Karpas-422 (cell line): ENCODE data around the gene SRPRB. TPM values are rescaled to one million over a fixed set of nuclear protein-coding genes. Genes with fewer than 3 reads are reported as not detected.

ENCODE experiments used
- DNase-seq: peaks from one replicate; pipeline ENCODE4 v3.0.0-alpha.2; 2015
- H2AFZ ChIP-seq: fragments of 200-600 bp; sonication (generic); 2 replicates; pipeline ENCODE4 v1.6.1; 2014; ENCODE audit warnings: antibody characterized with exemption, low read length, mixed read lengths
- H3K27ac ChIP-seq: fragments of 200-600 bp; sonication (generic); 2 replicates; pipeline ENCODE4 v1.5.1; 2014; ENCODE audit warnings: mild to moderate bottlenecking, low read length, moderate library complexity
- H3K27me3 ChIP-seq: fragments of 200-600 bp; sonication (generic); 2 replicates; pipeline ENCODE4 v1.6.1; 2014; ENCODE audit warnings: low read length, mixed read lengths
- H3K36me3 ChIP-seq: fragments of 200-600 bp; sonication (generic); 2 replicates; pipeline ENCODE4 v1.6.1; 2014; ENCODE audit warnings: low read length, mixed read lengths; ENCODE audit not compliant: insufficient read depth
- H3K4me1 ChIP-seq: fragments of 200-600 bp; sonication (generic); 2 replicates; pipeline ENCODE4 v1.6.1; 2014; ENCODE audit warnings: mild to moderate bottlenecking, low read length, mixed read lengths
- H3K4me2 ChIP-seq: fragments of 200-600 bp; sonication (generic); 2 replicates; pipeline ENCODE4 v1.6.1; 2014; ENCODE audit warnings: low read length, low read depth, mild to moderate bottlenecking; ENCODE audit not compliant: poor library complexity, severe bottlenecking
- H3K4me3 ChIP-seq: fragments of 200-600 bp; sonication (generic); 2 replicates; pipeline ENCODE4 v1.5.1; 2014; ENCODE audit warnings: mild to moderate bottlenecking, antibody characterized with exemption, low read length, mixed read lengths
- H3K79me2 ChIP-seq: fragments of 200-600 bp; sonication (generic); 2 replicates; pipeline ENCODE4 v1.6.1; 2014; ENCODE audit warnings: mild to moderate bottlenecking, low read length, mixed read lengths
- H3K9ac ChIP-seq: fragments of 200-600 bp; sonication (generic); 2 replicates; pipeline ENCODE4 v1.6.0; 2014; ENCODE audit warnings: low read length
- H3K9me2 ChIP-seq: fragments of 200-600 bp; sonication (generic), shearing (Covaris generic); replicated peaks from 2 replicates; pipeline ENCODE4 v1.6.0; 2014; ENCODE audit warnings: mild to moderate bottlenecking, low read length, moderate library complexity; ENCODE audit not compliant: insufficient read depth
- H3K9me3 ChIP-seq: fragments of 300-700, 200-600 bp; sonication (generic); 2 replicates; pipeline ENCODE4 v1.6.1; 2014; ENCODE audit warnings: low read length, mixed read lengths
- H4K20me1 ChIP-seq: fragments of 200-600 bp; sonication (generic); 2 replicates; pipeline ENCODE4 v1.6.1; 2014; ENCODE audit warnings: mild to moderate bottlenecking, antibody characterized with exemption, low read length, low read depth; ENCODE audit not compliant: insufficient read depth
- total RNA-seq: library from RNA; depleted of rRNA; stranded (reverse); fragments of >200 nt; shearing (Covaris generic); gene quantifications from 2 replicates; pipeline ENCODE4 v1.2.3, GENCODE V29; 2014; ENCODE audit warnings: low replicate concordance

SRPRB gene
- total RNA-seq, 1 experiment from 2014 or later: 85.7 TPM

DNA sequence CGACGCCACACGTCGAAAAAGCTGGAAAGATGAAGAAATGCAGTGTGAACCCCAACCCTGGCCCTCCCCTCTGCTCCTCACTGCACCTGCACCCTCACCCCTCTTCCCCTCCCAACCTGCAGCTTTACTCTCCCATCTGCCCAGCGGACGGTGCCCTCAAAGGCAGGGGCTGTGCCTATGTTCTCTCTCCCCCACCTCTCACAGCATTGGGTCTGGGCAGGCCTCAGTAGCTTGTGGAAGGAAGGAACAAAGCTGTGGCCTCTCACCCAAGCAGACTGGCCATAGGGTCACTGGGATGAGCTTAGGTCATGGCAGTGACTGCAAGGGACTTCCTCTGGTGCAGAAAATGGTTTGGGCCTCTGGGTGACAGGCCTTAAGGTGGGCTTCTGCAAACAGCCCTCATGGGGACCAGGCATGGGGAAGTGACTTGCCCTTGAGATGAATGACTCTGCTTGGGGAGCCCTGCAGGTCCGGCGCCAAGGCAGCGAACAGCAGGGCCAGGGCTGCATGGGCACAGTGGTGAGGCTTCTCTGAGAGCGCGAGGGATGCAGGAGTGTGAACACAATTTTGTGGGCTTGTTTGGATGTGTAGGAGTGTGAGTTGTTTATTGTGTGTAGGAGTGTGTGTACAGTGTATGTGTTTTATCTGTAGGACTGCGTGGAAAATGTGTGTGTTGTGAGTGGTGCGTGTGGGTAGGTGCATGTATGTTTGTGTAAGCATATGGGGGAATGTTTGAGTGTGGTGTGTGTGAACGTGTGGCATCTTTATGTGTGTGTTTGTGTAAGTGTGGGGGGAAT is 29.2 kb downstream of the SRPRB start:
- Histone ChIP-seq H4K20me1 (no peaks in the 10 kb centered on the region), H3K9me2 (no peaks in the 10 kb centered on the region), H3K27ac (no peak overlapping the region), H3K4me2 (no peak overlapping the region), H3K9ac (no peak overlapping the region), H3K4me1 (no peaks in the 10 kb centered on the region), H3K27me3 (no peaks in the 10 kb centered on the region), H3K79me2 (no peaks in the 10 kb centered on the region), H2AFZ (no peak overlapping the region), H3K36me3 (no peaks in the 10 kb centered on the region), H3K4me3 (no peak overlapping the region), H3K9me3 (no peaks in the 10 kb centered on the region)
- no peak for DNase-seq

DNA sequence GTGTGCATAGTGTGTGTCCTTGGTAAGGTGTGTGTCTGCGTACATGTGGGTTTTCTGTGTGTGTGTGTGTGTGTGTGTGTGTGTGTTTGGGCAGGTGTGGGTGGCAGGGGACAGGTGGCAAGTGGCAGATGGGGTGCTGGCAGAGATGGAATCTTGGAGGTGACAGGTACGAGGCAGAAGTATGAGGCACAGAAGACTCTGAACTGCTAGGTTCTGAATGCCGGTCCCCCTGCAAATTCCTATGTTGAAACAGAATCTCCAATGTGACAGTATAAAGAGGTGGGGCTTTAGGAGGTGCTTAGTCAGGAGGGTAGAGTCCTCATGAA is 29.8 kb downstream of the SRPRB start:
- DNase-seq: no peak
- Histone ChIP-seq H3K4me2 (no peak overlapping the region), H2AFZ (no peak overlapping the region), H3K27ac (no peak overlapping the region), H3K27me3 (no peaks in the 10 kb centered on the region), H3K9me3 (no peaks in the 10 kb centered on the region), H3K4me1 (no peaks in the 10 kb centered on the region), H3K36me3 (no peaks in the 10 kb centered on the region), H3K9ac (no peak overlapping the region), H3K79me2 (no peaks in the 10 kb centered on the region), H3K4me3 (no peak overlapping the region), H3K9me2 (no peaks in the 10 kb centered on the region), H4K20me1 (no peaks in the 10 kb centered on the region)

DNA sequence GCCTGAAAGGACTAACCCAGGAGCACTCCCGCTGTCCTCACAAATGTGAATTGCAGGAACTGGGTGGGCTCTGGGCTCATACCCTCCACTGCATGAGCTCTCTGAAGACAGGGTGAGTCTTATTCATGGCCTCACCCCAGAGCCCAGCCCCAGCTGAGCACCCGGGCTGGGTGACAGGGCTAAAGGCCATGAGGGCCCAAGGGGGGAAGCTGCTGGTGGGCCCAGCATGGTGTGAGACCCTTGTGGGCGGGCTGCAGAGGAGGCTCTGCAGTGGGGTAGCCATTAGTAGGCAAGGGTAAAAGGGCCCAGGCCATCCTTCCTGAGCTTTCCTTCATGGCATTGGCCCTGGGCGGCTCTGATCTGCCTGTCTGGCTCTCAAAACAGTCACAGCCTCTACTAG is 30.3 kb downstream of the SRPRB start:
- Histone ChIP-seq H3K79me2 (no peaks in the 10 kb centered on the region), H3K27me3 (no peaks in the 10 kb centered on the region), H3K4me3 (no peak overlapping the region), H4K20me1 (no peaks in the 10 kb centered on the region), H3K27ac (no peak overlapping the region), H3K4me1 (no peaks in the 10 kb centered on the region), H3K9me3 (no peaks in the 10 kb centered on the region), H2AFZ (no peak overlapping the region), H3K9me2 (no peaks in the 10 kb centered on the region), H3K4me2 (no peak overlapping the region), H3K36me3 (no peaks in the 10 kb centered on the region), H3K9ac (no peak overlapping the region)
- no peak for DNase-seq

DNA sequence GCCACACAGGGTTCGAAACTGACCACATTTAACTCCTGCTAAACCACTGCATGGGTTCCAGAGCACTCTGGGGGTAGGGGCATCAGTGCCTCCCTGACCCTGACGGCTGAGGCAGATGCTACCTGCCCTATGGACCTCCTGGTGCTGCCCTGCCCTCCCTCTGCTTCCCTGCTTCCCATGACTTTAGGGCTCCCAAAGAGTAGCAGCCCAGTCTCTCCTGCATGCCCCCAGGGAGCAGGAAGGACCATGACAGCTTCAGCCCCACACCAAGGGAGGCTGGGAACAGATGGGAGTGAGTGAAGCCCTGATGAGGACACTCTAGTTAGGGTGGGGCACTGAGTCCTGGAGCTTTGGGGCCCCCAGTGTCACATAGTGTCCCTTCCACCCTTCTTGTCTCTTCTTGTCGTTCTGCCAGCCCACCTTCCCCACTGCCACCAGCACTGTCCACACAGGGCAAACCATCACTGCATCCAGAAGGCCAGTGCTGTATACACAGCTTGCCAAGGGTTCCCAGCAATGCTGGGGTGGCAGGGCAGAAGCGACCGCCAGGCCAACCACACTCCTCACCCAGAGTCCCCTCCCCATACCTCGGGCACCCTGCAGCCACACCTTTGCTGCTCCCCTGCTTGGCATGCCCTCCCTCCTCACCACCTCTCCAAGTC is 31.0 kb downstream of the SRPRB start:
- Histone ChIP-seq H3K9me3 (no peaks in the 10 kb centered on the region), H3K4me2 (no peak overlapping the region), H3K27me3 (no peaks in the 10 kb centered on the region), H3K36me3 (no peaks in the 10 kb centered on the region), H3K9me2 (no peaks in the 10 kb centered on the region), H3K27ac (no peak overlapping the region), H3K79me2 (no peaks in the 10 kb centered on the region), H3K4me3 (no peak overlapping the region), H3K4me1 (no peaks in the 10 kb centered on the region), H3K9ac (no peak overlapping the region), H2AFZ (no peak overlapping the region), H4K20me1 (no peaks in the 10 kb centered on the region)
- no peak for DNase-seq

DNA sequence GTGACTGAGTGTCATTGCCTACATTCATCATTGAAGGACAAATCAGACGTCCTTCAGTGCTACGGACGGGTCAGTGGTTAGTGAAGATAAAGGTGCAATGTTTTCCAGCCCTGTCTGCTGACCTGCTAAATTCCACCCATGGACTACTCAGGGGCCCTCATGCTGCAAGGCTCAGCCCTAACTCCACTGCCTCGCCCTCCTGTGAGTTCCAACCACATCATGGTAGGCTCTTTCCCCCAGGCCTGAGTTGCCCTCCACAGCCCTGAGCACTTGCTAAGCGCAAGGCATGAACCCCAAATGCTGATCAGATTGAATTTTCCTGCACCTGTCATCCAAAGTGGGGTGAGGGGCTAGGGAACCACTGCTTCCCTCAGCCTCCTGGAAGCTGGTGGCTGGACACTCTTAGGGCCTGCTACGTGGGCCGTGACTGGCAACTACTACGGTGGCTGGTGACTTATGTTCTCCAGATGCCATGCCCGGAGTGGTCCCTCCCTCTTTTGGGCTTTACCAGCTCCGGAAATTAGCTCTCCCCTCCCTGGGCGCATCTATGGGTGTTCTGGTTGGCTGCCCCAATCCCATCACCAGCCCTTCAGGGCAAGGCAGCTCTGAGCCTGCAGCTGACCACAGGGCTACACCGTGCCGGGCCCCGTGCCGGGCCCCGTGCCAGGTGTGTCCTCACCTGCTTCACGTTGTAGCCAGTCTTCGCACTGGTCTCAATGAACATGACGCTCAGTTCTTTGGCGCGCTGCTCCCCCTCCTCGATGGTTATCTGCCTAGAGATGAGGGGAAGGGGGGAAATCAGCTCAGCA is 32.1 kb downstream of the SRPRB start:
- no peaks in the 10 kb centered on the region for H3K79me2 ChIP-seq
- DNase-seq: no peak
- no peaks in the 10 kb centered on the region for H3K4me1 ChIP-seq
- no peak overlapping the region for H3K27ac ChIP-seq
- H3K36me3 ChIP-seq: no peaks in the 10 kb centered on the region
- H4K20me1 ChIP-seq: no peaks in the 10 kb centered on the region
- no peak overlapping the region for H3K4me3 ChIP-seq
- H3K9ac ChIP-seq: no peak overlapping the region
- H3K9me3 ChIP-seq: no peaks in the 10 kb centered on the region
- H3K9me2 ChIP-seq: no peaks in the 10 kb centered on the region
- H2AFZ ChIP-seq: no peak overlapping the region
- H3K4me2 ChIP-seq: no peak overlapping the region
- no peaks in the 10 kb centered on the region for H3K27me3 ChIP-seq

DNA sequence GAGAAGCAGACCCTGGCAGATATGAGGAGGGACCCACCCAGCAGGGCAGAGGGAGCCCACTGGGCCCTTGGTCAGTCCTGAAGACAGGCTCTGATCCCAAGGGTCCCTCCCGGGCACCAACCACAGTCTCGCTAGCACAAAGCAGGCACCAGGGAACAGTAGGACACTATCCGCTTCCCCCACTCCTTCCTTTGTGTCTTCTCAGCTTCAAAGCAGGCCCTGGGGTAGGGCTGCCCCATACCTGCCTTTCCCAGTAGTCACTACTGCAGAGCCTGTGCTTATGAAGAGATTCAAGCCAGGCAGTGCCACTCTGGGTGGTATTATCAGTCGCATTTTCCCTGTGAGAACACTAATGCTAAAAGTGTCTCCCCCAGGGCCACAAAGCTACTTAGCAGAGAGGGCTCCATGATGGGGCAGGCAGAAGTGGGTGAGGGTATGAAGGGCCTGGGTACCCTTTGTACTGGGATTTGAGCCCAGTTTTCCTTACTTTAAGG is 32.7 kb downstream of the SRPRB start:
- Histone ChIP-seq H3K27me3 (no peaks in the 10 kb centered on the region), H3K4me1 (no peaks in the 10 kb centered on the region), H3K36me3 (no peaks in the 10 kb centered on the region), H3K4me2 (no peak overlapping the region), H2AFZ (no peak overlapping the region), H3K79me2 (no peaks in the 10 kb centered on the region), H3K9me3 (no peaks in the 10 kb centered on the region), H3K9ac (no peak overlapping the region), H3K9me2 (no peaks in the 10 kb centered on the region), H4K20me1 (no peaks in the 10 kb centered on the region), H3K27ac (no peak overlapping the region), H3K4me3 (no peak overlapping the region)
- DNase-seq: no peak

DNA sequence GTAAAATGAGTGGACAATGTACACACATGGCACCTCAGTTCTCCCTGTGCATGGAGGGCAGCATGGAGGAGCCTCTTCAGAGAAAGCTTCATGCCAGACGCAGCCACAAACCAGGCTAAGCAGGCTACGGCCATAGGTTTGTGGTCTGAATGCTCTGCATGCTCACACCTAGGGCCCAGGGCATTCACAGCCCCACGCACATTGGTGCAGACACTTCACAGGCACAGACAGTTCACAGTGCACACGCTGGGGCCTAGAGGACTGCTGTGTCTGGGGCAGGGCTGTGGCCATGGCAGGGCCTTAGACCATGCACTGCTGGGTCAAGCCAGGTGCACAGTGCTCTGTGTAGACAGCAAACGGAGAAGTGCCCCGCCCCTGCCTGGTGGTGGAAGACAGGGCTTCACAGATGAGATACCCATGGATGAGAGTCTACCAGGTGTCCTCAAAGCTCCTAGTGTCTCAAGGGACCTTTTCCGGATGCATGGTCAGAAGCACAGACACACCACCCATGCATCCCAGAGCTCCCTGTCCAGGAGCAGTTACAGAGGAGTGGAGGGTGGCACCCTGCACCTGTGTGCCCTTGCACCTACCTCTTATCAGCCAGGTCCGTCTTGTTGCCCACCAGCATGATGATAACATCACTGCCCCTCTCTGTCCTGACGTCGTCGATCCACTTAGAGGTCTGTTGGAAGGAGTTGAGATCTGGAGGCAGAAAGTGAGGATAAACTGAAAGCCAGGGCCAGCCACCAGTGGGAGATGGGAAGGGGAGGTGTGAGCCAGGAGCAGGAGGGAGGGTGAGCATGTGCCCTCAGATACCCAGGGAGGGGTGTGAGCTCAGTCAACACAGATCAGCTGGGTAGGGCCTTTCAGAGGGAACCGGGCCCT is 33.5 kb downstream of the SRPRB start:
- no peaks in the 10 kb centered on the region for H3K4me1 ChIP-seq
- H2AFZ ChIP-seq: no peak overlapping the region
- no peak overlapping the region for H3K27ac ChIP-seq
- no peaks in the 10 kb centered on the region for H3K9me2 ChIP-seq
- no peak overlapping the region for H3K4me2 ChIP-seq
- H3K9me3 ChIP-seq: no peaks in the 10 kb centered on the region
- no peaks in the 10 kb centered on the region for H3K27me3 ChIP-seq
- no peak for DNase-seq
- no peaks in the 10 kb centered on the region for H3K36me3 ChIP-seq
- no peaks in the 10 kb centered on the region for H4K20me1 ChIP-seq
- no peak overlapping the region for H3K4me3 ChIP-seq
- no peaks in the 10 kb centered on the region for H3K79me2 ChIP-seq
- H3K9ac ChIP-seq: no peak overlapping the region
